Measurements from ENCODE around the gene ASTN2. TPM values are rescaled to one million over a fixed set of nuclear protein-coding genes. Genes with fewer than 3 reads are reported as not detected.

ASTN2 gene
- total RNA-seq, 1 donor from 2014 or later = 29.0 TPM

- no peaks in the 10 kb centered on the region for H3K9me3 Mint-ChIP-seq (ENCODE audit: low read depth)
- H3K27ac Mint-ChIP-seq = no peak overlapping the region
- H3K36me3 Mint-ChIP-seq (ENCODE audit: insufficient read depth) = no peaks in the 10 kb centered on the region
- no peak for DNase-seq (ENCODE audit: low spot score, unreplicated experiment)
- TF ChIP-seq, protein P1, sequence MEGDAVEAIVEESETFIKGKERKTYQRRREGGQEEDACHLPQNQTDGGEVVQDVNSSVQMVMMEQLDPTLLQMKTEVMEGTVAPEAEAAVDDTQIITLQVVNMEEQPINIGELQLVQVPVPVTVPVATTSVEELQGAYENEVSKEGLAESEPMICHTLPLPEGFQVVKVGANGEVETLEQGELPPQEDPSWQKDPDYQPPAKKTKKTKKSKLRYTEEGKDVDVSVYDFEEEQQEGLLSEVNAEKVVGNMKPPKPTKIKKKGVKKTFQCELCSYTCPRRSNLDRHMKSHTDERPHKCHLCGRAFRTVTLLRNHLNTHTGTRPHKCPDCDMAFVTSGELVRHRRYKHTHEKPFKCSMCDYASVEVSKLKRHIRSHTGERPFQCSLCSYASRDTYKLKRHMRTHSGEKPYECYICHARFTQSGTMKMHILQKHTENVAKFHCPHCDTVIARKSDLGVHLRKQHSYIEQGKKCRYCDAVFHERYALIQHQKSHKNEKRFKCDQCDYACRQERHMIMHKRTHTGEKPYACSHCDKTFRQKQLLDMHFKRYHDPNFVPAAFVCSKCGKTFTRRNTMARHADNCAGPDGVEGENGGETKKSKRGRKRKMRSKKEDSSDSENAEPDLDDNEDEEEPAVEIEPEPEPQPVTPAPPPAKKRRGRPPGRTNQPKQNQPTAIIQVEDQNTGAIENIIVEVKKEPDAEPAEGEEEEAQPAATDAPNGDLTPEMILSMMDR (IDR thresholded peaks at IDR 0.05; ENCODE audit: unreplicated experiment) = no peak
- no peak overlapping the region for H3K4me3 Mint-ChIP-seq (ENCODE audit: low read depth)
- no peaks in the 10 kb centered on the region for H3K4me1 Mint-ChIP-seq (ENCODE audit: low read depth)
- H3K27me3 Mint-ChIP-seq = no peaks in the 10 kb centered on the region
These were observed 1010.6 kb downstream of the ASTN2 start for GRCh38 chr9:116404228-116404627.

GRCh38 chr9:116403171-116403570 lies 1011.7 kb downstream of the ASTN2 start:
- H3K27ac Mint-ChIP-seq = no peak overlapping the region
- TF ChIP-seq, protein P1 (IDR thresholded peaks at IDR 0.05; ENCODE audit: unreplicated experiment) = no peak
- no peaks in the 10 kb centered on the region for H3K4me1 Mint-ChIP-seq (ENCODE audit: low read depth)
- no peak for DNase-seq (ENCODE audit: low spot score, unreplicated experiment)
- no peak overlapping the region for H3K4me3 Mint-ChIP-seq (ENCODE audit: low read depth)
- no peaks in the 10 kb centered on the region for H3K27me3 Mint-ChIP-seq
- H3K36me3 Mint-ChIP-seq (ENCODE audit: insufficient read depth) = no peaks in the 10 kb centered on the region
- H3K9me3 Mint-ChIP-seq (ENCODE audit: low read depth) = no peaks in the 10 kb centered on the region

- TF ChIP-seq, protein P1 (IDR thresholded peaks at IDR 0.05; ENCODE audit: unreplicated experiment) = no peak
- no peak for DNase-seq (ENCODE audit: low spot score, unreplicated experiment)
- H3K4me3 Mint-ChIP-seq (ENCODE audit: low read depth) = no peak overlapping the region
- H3K36me3 Mint-ChIP-seq (ENCODE audit: insufficient read depth) = peaks cover 1% of the 10 kb centered on the region
- no peaks in the 10 kb centered on the region for H3K9me3 Mint-ChIP-seq (ENCODE audit: low read depth)
- H3K27ac Mint-ChIP-seq = no peak overlapping the region
- H3K4me1 Mint-ChIP-seq (ENCODE audit: low read depth) = no peaks in the 10 kb centered on the region
- H3K27me3 Mint-ChIP-seq = no peaks in the 10 kb centered on the region
These were observed 1019.2 kb downstream of the ASTN2 start for GRCh38 chr9:116395699-116396037.

DNA sequence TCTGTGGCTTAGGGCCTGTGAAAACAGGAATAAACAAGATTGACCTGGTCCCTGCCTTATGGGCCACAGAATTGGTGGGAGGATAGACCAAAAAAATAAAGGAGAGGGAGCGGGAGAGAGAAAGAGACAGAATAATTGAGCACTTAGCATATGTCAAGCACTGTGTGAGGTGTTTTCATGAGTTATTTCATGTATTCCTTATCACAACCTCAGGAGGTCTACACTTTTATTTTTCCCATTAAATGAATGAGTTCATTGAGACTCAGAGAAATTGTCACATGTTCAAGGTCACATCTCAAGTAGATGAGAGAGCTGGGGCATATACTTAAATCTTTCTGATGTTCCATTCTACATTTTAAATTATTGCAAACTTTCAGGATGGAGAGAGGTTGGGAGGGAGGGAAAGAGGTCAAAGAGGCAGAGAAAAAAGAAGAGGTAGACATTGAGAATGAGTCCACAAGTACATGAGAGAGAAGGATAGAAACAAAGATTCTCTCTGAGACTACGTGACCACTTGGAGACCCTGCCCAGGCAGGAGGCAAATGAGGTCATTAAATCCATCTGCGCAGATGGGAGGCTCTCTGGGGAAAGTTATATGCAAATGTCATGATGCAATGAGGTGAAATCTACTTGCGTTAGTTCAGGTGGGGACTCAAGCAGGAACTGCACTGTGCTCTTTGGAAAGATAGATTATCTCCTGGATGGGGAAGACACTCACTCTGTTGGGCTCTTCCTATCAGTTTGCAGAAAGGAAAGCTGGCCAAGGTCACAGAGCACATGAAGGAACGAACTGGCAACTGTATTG lies 1019.8 kb downstream of the ASTN2 start:
- Mint-ChIP-seq H3K27ac (no peak overlapping the region), H3K27me3 (no peaks in the 10 kb centered on the region), H3K9me3 (ENCODE audit: low read depth) (no peaks in the 10 kb centered on the region), H3K36me3 (ENCODE audit: insufficient read depth) (peaks cover 1% of the 10 kb centered on the region), H3K4me3 (ENCODE audit: low read depth) (no peak overlapping the region), H3K4me1 (ENCODE audit: low read depth) (no peaks in the 10 kb centered on the region)
- TF ChIP-seq, protein P1 (IDR thresholded peaks at IDR 0.05; ENCODE audit: unreplicated experiment) = no peak
- DNase-seq (ENCODE audit: low spot score, unreplicated experiment) = no peak

- H3K36me3 Mint-ChIP-seq (ENCODE audit: insufficient read depth) = peaks cover 1% of the 10 kb centered on the region
- TF ChIP-seq, protein P1 (IDR thresholded peaks at IDR 0.05; ENCODE audit: unreplicated experiment) = no peak
- H3K4me1 Mint-ChIP-seq (ENCODE audit: low read depth) = no peaks in the 10 kb centered on the region
These were observed 1020.8 kb downstream of the ASTN2 start for GRCh38 chr9:116394070-116394469.

More at GRCh38 chr9:116394070-116394469, 1020.8 kb downstream of the ASTN2 start:
- no peaks in the 10 kb centered on the region for H3K9me3 Mint-ChIP-seq (ENCODE audit: low read depth)
- no peak overlapping the region for H3K4me3 Mint-ChIP-seq (ENCODE audit: low read depth)
- no peak overlapping the region for H3K27ac Mint-ChIP-seq
- no peaks in the 10 kb centered on the region for H3K27me3 Mint-ChIP-seq
- no peak for DNase-seq (ENCODE audit: low spot score, unreplicated experiment)

All from progenitor cell of endocrine pancreas (in vitro differentiated cells).